GM18907 (cell line): ENCODE results near the gene HIVEP1.
A peak's percentile ranks its signal among the peaks of the same experiment; 100 is the strongest.

Experiments used
- ATAC-seq: cut with Tn5 transposase; IDR thresholded peaks from one replicate; pipeline ENCODE4 v1.9.1; 2021; ENCODE audit warnings: mild to moderate bottlenecking, moderate library complexity; ENCODE audit not compliant: unreplicated experiment

Gene HIVEP1

DNA sequence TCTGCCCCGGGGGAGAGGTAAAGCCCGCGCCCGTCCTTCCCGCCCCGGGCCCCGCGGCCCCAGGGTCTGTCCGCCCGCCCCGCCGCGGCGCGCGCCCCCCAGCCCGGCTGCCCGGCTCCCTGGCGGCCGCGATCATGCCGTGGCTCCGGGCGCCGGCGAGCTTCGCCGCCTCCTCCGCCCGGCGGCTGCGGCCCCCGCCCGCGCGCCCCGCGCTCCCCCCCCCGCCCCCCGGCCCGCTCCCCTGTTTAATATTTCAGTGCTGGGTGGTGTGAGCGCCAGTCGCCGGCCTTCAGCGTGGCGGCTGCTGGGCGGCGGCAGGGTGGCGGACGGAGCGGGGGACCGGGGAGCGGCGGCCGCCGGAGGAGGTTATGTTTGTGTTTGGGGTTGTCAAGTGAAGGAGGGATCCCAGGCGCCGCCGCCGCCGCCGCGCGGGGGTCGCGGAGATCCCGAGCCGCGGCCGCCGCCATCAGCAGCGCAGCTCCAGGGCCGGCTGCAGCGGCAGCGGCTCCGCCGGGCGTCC, at the start of gene HIVEP1:
Gene HIVEP1, plus strand, starts transcription at position 275 of the 520 bp plus-strand sequence. CDS start 3,317 bp downstream, outside the sequence.
- ATAC-seq, result peak; percentile 8

GRCh38 chr6:11963756-11964500, 48.2 kb upstream of the HIVEP1 start:
- ATAC-seq, result no peak

DNA sequence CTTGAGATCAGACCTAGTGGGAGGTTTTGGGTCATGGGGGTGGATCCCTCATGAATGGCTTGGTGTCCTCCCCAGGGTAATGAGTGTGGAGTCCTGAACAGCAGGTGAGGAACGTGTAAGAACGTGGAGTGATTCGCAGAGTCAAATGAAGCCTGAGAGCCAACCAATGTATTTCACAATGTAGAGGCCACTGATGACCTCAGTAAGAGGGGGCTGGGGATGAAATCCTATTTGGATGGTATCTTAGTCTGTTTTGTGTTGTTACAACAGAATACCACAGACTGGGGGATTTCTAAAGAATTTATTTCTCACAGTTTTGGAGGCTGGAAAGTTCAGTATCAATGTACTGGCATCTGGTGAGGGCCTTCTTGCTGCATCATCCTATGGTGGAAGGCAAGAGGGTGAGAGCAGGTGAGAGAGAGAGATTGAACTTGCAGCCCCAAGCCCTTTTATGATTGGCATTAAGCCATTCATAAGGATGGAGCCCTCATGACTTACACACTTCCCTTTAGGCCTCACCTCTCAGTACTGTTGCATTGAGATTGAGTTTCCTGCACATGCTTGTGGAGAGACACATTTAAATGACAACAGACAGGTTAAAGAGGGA, 47.3 kb upstream of the HIVEP1 start:
- ATAC-seq, result no peak

GRCh38 chr6:11965499-11965898, 46.6 kb upstream of the HIVEP1 start:
- ATAC-seq, result no peak

GRCh38 chr6:11968241-11968806, 43.8 kb upstream of the HIVEP1 start:
- peak; percentile 74 for ATAC-seq

DNA sequence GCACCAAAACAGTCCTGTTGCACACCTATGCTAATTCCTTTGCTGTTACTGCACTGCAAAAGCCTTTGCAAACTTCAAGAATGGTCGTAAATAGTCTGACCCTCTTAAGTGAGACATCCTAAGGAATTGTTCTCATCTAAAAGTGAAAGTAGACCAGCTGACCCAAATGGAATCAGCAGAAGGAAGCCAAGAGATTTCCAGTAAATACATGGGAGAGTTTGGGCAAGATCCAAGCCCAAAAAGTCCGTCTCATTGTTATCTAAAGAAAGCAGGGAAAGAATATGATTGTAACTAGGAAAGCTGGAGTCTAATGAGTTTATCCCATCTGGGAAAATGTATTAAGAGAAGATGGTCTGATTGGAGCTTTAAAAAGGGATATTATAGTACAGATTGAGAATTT, 43.0 kb upstream of the HIVEP1 start:
- ATAC-seq, result no peak

DNA sequence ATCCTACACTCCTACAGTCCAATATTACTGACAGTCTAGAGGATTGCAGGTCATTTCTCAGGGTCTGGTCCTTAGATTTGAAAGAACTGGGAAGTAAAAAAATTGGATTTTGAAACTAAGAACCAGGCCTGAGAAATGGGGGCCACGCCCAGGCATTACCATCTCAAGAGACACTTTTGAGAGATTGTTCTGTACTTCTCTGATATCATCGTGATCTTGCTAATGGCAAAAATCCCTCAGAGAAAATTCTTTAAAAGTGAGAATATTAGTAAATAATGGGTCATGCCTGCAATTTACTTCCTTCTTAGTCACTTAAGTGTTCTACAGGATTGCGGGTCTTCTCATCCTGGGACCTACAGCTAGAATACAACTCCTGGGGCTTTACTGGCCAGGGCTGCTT, 42.0 kb upstream of the HIVEP1 start:
- ATAC-seq, result no peak

DNA sequence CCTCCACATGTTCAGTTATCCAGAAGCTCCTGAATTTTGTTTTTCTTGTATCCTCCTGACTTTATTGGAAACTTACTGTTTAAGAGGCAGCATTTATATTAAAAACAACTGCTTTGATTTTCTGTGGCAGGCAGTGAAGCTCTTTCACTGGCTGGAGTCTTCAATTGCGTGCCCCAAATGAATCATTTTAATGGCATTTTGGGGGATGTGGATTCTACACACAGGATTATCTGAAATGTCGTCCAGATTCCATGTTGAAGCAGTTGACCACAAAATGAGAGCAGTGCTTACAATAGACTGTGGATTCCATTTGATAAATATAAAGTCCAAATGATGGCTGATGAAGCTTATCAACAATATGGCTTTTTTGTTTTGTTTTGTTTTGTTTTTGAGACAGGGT, 41.0 kb upstream of the HIVEP1 start:
- ATAC-seq, result no peak

GRCh38 chr6:11972270-11972669, 39.8 kb upstream of the HIVEP1 start:
- ATAC-seq, result no peak

- ATAC-seq, result no peak
These were observed 39.3 kb upstream of the HIVEP1 start for GRCh38 chr6:11972806-11973205.

DNA sequence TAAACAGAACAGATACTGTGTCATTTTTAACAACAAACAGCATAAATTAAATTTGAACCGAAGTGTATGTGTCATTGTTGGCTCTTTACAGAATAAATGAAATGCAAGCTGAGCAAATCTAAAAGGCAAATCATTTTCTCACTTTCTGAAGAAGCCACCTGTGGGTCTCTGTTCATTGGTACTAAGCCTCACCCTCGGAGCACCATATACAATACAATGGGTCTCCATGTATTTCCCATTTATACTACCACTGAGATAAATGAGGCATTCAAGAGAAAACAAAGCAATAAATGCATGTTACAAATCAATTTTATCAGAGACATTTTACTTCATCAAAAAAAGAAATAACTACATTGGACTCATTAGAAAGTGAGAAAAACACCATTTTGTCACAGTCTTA, 38.9 kb upstream of the HIVEP1 start:
- no peak for ATAC-seq

DNA sequence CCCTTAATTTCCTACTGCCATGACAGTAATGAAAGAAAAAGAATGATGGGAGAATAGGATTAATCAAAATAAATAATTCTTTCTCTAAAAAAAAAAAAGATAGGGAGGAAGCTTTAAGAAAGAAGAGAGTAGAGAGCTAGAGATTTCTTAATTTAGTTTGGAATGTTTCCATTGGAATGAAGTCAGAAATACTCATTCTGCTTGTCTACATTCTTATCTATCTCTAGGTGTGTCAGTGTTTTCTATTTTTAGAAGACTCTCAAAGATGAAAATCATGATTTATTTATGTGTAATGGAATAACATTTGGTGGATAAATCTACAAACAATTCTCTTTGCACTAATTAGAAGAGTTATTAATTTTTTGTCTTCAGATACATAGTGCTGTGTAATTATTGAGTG, 38.0 kb upstream of the HIVEP1 start:
- no peak for ATAC-seq

- ATAC-seq, result peak; percentile 92
These were observed 36.6 kb upstream of the HIVEP1 start for GRCh38 chr6:11975353-11975977.

DNA sequence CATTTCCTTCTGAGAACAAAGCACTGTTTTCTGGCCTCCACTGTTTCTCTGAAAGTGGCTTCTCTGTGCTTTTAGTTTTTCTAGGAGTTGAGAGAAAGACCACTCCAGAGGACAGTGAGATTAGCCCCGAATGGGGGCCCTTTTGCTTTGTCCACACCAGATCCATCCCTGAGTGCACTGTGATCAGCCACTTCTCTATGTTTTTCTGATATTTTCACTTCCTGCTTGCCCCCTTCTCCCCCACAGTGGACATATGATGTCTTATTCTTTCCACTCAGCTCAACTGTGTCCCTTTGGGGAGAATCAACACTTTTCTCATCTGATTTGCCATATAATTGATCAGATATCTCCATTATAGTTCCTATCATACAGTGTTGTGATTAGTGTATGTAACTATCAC, 35.6 kb upstream of the HIVEP1 start:
- ATAC-seq, result no peak

DNA sequence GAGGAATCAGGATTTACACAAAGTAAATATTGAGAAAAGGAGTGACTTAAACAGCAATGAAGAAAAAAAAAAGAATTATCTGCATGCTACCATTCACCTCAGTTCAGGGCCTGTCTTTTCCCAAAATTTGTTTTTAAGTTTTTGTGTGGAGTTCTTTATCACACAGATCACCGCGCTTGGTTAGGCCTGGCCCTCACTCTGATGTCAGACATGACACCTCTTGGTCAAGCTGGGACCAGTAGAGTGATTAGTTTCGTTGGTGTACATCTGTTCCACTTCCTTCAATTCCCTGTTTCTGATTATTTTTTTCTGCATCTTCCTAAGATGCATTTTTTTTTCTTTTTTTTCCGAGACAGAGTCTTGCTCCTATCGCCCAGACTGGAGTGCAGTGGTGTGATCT, 34.9 kb upstream of the HIVEP1 start:
- no peak for ATAC-seq

DNA sequence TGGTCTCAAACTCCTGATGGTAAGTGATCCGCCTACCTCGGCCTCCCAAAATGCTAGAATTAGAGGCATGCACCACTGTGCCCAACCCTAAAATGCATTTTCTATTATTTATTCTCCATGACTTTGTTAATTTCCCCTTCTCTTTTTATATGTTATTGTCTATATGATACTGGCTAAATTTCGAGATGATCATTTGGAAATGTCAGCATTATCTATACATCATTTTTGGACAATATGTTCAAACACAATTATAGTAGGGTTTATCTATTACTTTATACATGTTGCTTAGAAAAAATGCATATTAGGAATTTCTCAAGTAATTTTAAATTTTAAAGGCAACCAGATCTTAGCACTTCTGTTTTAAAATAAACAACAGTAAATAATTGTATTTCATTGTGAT, 34.4 kb upstream of the HIVEP1 start:
- ATAC-seq, result no peak

- ATAC-seq, result no peak
These were observed 33.7 kb upstream of the HIVEP1 start for GRCh38 chr6:11978169-11978987.

- ATAC-seq, result no peak
These were observed 32.2 kb upstream of the HIVEP1 start for GRCh38 chr6:11979866-11980265.

- no peak for ATAC-seq
These were observed 28.8 kb upstream of the HIVEP1 start for GRCh38 chr6:11983306-11983705.

GRCh38 chr6:11987386-11987785, 24.7 kb upstream of the HIVEP1 start:
- ATAC-seq, result no peak

GRCh38 chr6:11989386-11989785, 22.7 kb upstream of the HIVEP1 start:
- no peak for ATAC-seq
